GM19025 (cell line): ENCODE data around the gene TIPARP.
"Not testable (repeated sequence)": the region's sequence is repeated elsewhere in the genome, so short reads cannot be mapped to it uniquely, and the experiment has no call there.

Experiments used
- ATAC-seq: cut with Tn5 transposase; IDR thresholded peaks from one replicate; pipeline ENCODE4 v1.9.1; 2021; ENCODE audit warnings: mild to moderate bottlenecking, low read depth, moderate library complexity; ENCODE audit not compliant: unreplicated experiment

The TIPARP gene

DNA sequence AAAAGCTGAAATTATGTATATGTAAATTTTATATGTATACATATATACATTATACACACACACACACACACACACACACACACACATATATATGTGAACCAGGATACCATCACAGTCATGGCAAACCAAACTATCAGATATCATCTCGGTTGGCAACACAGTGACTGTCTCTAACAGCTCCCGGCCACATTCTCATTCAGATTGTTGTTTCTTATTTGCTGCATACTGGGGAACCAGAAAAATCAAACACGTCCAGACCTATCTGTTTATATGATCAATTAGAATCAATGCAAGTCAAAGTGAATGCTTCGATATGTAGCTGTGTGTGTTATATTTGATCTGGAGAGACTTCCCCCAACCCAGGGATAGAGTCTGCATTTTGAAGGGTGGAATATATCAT is 61.1 kb downstream of the TIPARP start:
- no peak for ATAC-seq

DNA sequence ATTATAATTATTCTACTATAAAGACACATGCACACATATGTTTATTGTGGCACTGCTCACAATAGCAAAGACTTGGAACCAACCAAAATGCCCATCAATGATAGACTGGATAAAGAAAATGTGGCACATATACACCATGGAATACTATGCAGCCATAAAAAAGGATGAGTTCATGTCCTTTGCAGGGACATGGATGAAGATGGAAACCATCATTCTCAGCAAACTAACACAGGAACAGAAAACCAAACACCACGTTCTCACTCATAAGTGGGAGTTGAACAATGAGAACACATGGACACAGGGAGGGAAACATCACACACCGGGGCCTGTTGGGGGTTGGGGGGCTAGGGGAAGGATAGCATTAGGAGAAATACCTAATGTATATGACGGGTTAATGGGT is 62.7 kb downstream of the TIPARP start:
- ATAC-seq = not testable (repeated sequence)

DNA sequence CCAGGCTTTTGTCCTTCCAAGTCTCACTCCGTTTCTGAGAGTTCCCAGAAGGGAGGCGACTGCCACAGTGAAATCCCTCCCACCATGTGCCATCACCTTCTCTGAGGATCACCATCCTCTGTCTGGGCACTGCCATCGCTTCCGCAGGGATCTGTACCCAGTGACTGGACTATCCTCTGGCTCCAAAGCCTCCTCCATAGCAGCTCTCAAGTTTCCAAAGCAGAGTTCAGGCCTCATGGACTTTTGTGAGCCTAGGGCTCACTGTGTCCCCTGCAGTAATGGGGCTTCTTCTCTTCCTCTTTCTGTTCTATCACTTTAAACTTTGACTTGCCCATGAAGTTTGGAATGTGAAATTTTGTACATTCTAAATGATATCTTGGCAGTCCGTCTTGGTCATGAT is 63.9 kb downstream of the TIPARP start:
- ATAC-seq = no peak

DNA sequence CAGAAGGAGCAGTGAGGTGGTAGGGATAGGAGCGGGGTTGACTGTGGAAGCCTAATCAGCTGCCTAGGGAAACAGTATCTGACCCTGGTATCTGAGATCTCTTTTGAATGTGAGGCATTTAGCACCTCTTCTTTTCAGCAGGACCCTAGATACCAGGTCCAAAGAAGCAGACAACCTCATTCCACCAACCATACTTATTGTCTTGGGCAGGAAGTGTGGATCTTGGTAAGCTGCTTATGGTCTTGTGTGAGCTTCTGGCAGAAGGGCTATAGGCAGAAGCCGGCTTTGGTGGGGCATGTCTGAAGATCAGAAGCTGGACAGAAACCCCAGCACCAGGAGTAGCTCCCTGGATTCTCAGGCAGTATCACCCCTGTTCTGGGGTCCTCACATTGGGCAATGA is 65.6 kb downstream of the TIPARP start:
- no peak for ATAC-seq

DNA sequence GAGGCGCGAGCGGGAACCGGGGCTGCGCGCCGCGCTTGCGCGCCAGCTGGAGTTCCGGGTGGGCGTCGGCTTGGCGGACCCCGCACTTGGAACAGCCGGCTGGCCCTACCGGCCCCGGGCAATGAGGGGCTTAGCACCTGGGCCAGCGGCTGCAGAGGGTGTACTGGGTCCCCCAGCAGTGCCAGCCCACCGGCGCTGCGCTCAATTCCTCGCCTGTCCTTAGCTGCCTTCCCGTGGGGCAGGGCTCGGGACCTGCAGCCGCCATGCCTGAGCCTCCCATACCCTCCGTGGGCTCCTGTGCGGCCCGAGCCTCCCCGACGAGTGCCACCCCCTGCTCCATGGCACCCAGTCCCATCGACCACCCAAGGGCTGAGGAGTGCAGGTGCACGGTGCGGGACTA is 66.2 kb downstream of the TIPARP start:
- not testable (repeated sequence) for ATAC-seq

DNA sequence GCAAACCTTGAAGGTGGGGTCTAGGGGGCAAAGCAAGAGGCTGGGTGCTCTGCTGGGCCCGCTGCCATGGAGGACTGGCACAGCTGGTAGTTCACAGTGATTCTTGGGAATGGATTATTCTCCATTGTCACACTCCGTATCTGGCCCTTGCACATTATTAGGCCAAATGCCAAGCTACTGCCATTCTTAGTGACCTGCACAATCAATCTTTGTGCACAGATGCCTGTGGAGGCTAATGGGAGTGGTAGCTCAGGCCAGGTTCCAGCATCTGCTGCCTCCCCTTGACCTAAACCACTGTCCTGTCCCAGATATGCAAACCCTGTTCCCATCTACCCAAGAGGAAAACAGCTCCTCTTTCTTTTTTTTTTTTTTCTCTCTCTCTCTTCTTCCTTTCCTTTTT is 67.5 kb downstream of the TIPARP start:
- ATAC-seq = no peak

DNA sequence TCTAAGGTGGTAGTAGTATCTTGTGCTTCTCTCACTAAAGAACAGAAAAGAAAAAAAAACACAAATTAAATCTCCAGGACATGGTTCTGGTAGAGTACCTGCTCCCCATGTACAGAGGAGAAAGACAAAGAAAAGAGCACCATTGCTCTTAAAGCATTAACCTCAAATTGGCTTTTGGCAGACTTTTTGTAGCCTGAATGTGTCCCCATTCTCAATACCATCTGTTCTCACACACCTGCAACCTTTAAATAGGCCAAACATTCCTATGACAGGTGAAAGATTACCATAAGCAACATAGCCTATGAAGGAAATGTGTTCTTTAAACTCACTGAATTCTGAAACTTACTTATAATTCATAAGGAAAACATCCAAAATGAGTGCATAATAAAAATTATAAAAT is 68.0 kb downstream of the TIPARP start:
- no peak for ATAC-seq

DNA sequence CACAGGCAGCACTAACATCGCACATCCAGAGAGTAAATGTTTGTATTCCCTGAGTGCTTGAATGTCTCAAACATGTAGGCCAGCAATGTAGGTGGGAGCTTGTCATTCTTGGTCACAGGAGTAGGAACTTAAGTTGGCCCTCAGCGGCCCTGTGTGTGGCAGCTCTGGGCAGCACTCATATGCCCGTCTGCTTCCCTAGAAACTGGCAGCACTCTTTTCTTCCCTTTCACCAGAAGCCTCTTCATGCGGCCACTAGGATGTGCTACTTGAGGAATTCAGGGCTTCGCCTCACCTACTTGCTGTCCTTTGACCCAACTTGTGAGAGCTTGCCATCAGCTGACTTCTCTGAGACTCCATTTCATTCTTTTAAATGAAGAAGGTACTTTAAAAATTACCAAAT is 69.5 kb downstream of the TIPARP start:
- no peak for ATAC-seq

DNA sequence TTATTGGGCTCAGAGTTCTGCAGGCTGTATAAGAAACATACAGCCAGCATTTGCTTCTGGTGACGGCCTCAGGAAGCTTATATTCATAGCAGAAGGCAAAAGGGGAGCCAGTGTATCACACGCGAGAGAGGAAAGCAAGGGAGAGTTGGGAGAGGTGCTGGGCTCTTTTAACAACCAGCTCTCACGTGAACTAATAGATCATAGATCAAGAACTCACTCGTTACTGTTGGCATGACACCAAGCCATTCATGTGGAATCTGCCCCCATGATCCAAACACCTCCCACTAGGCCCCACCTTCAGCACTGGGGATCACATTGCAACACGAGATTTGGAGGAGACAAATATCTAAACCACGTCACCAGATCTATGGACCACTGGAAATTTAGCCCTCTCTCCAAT is 70.2 kb downstream of the TIPARP start:
- no peak for ATAC-seq

DNA sequence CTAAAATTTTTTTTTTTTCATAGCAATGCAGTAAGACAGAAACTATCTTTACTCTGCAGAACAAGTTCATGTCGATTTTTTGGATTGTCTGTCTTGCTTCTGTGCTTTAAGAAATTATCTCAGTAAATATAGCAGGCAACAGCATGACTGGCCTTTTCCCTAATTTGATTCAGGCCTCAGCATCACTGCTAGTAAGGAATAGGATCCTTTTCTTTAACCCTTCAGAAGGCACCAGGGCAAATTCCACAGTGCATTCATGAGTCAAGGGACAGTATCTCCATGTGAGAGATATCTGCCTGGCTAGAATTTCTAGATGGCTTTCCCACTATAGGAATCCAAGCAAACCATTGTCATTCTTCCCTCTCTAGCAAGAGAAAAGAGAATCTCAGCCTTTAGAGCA is 71.4 kb downstream of the TIPARP start:
- no peak for ATAC-seq

DNA sequence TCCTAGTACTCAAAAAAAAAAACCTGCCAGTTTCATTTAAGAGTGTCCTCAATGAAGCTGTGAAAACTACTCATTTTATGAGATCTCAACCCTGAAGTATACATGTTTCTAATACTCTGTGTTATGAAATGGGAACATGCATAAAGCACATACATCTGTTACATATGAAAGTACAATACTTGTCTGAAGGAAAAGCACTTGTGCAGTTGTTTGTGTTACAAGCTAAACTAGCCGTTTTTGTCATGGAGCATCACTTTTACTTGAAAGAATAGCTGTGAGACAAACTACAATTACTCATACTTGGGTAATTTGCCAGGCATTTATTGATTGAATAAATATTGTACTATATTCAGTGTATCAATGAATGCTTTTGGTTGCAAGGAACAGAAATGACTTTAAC is 72.7 kb downstream of the TIPARP start:
- no peak for ATAC-seq

DNA sequence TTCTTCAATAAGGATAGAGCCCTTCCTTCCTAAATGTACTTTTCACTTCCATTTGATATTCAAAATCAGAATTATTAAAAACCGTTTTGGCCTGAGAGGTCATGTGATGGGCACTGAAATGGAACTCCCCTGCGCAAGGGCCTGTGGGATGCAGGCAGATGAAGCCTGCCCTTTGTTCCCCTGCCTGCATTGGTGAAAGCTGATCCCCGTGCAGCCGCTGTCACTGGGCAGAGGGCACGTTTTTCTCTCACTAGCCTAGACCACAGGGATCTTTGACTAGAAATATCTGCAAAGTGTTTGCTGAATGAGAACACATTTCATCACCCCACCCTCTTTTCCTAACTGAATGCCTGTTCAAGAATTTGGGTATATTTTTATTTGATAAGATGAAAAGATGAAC is 74.9 kb downstream of the TIPARP start:
- no peak for ATAC-seq

DNA sequence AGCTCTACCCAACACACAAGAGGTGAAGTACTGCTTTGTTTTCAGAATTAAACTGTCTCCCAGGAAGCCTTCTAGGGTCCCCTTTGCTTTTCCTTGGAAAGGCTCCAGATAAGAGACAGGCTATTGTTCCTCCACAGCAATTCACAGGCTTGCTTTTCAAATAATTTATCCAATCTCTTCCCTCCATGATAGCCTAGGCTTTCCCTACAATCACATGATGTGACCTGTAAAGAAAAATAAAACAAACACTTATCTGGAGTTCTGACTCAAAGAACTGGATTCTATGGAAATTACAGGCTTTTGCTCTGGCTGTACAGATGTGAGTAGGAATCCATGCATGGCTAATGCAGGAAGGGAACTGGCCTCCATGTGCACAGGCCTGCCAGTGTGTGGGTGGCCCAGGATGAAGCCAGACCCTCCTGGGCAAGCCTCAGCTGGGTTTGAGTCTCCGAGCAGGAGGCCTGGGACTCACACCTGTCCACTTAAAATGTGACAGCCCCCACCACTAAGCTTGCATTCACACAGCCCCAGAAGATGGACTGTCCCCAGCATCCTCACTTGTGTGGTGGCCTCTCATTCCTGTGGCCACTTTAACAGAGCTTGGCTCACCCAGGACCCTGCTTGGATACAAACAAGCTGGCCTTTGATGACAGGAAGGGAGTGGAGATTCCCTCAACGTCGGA is 75.9 kb downstream of the TIPARP start:
- ATAC-seq = no peak

DNA sequence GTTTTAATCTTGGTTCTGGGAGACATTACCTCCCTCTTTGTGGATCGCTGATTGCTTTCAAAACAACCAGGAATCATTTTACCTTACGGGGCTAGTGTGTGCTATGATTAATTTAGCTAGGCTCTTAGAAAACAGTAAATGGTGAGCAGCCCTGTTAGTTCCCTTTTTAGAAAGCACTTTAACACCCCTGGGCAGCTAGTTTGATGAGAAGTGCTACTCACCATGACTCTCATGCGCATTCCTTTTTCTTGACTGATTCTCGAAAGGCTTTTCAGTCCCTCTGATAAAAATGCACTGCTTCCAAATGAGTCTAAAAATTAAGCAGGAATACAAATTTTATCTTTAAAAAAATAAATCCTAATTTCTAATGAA is 76.5 kb downstream of the TIPARP start:
- ATAC-seq = no peak

DNA sequence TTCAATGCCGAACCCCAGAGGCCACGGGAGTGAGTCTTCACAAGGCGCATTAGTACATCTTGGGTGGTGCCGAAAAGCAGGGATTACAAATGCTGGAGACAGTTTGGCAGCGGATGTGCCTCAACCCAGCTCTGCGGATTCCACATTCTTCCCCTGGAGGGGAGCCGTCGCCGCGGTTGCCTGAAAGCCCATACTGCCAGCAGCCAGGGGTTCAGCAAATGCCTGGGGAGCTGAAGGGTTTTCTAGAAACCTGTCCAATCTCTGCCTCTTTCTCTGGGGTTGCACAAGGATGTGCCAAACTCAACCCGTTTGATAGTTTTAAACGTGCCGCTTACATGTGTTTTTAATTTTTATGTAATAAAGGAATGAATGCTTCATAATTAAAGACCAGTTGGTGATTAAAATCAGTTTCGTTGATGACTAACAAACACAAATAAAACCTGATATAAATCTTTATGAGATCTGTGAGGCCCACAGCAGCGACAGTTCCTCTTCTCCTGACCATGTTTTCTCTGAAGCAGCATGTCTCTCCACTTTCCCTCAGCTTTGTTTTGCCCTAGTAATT is 77.2 kb downstream of the TIPARP start:
- ATAC-seq = no peak
